Occipital lobe (tissue), 2 donors: ENCODE data around the gene KPNA2. TPM values are rescaled to one million over a fixed set of nuclear protein-coding genes. Genes with fewer than 3 reads are reported as not detected.

Source experiments
- DNase-seq: peaks from one replicate; lab custom pipeline; 2025; lab: John Stamatoyannopoulos, UW
- total RNA-seq: library from RNA; depleted of rRNA; stranded (reverse); fragments of >200 nt; gene quantifications from one replicate; pipeline ENCODE4 v1.2.3, GENCODE V29; 2014

KPNA2 gene
- total RNA-seq, 1 donor from 2014 or later: 34.2 TPM

DNA sequence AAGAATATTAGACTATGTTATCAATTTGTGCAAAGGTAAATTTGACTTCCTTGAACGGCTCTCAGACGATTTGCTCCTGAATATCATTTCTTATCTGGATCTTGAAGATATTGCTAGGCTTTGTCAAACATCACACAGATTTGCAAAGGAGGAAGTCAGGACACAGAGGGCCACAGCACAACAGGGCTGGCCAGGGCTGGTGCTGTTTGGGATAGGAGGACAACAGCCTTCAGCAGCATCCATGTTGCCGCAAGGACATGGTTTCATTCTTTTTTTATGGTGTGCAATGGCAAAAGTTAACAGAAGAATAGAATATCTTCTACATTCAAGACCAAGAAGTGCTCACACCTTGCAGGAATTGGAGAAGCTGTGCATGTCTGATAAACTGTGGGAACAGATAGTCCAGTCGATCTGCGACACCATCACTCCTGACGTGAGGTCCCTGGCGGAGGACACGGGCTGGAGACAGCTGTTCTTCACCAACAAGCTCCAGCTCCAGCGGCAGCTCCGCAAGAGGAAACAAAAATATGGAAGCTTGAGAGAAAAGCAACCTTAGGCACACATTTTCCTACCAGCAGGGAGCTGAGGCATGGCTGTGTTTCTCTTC is 59.8 kb downstream of the KPNA2 start:
- DNase-seq: no peak

DNA sequence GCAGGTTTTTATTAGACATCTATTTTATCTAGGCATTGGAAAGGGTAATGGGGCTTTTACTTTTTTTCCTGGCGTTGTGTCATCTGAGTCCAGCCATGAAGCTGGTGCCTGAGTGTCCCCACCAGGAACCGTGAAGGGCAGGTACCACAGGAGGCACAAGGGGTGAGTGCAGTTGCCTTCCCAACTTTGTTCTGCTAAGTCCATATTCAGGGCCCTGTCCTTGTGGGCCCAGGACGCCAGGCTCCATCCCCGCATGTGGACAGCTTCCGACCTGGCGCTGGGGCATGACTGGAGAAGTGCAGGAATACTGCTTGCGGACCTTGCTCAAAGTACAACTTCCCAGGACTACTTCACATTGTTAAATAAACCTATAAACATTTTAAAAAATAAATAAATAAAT is 60.6 kb downstream of the KPNA2 start:
- no peak for DNase-seq

Other genes with a start within 250 kb of the KPNA2 start
- 144 TPM for gene BPTF, start 210.2 kb upstream of the KPNA2 start, total RNA-seq
- gene C17orf58, start 39.3 kb upstream of the KPNA2 start, total RNA-seq: 34.9 TPM
- gene AMZ2, start 212.3 kb downstream of the KPNA2 start, total RNA-seq: 58.2 TPM